CMK (cell line): ENCODE data around the gene PRM2.
"Not testable (repeated sequence)": the region's sequence is repeated elsewhere in the genome, so short reads cannot be mapped to it uniquely, and the experiment has no call there.

Experiments
- DNase-seq: peaks from one replicate; pipeline ENCODE4 v3.0.0-alpha.2; 2010; ENCODE audit warnings: low read depth

Gene PRM2

GRCh38 chr16:11289696-11290095 lies 13.4 kb upstream of the PRM2 start:
- DNase-seq: not testable (repeated sequence)

DNA sequence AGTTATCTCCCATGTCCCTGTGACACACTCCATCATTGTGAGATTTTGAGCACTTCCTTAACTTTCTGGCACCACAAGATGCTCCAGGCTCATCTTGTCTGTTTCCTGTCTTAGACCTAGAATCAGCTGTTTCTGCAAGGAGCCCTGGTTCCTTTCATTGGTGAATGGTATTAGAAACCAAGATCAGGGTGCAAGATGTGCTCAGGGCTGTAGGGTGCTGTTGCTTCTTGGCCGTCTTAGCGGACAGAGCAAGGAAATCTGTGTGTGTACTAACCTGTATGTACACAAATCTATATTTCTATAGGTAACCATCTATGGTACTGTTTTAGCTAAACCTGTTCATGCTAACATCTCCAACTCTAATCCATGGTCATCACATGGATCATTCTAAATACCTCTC lies 12.9 kb upstream of the PRM2 start:
- no peak for DNase-seq

DNA sequence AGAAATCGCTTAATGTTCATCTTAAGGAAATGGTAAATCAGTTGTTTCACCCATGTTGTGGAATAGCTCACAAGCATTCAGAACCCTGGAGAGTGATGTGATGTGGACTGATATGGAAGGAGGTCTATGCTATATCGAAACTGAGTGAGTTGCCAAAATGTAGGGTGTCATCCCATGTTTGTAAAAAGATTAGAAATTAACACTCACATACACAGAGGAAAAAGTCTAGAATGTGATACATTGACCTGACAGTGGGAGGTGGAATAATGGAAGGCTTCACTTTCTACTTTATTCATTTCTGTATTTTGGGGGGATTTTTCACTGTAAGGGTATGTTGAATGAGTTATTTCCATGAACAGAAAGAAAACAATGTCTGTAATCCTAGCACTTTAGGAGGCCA lies 9.6 kb upstream of the PRM2 start:
- DNase-seq: no peak

DNA sequence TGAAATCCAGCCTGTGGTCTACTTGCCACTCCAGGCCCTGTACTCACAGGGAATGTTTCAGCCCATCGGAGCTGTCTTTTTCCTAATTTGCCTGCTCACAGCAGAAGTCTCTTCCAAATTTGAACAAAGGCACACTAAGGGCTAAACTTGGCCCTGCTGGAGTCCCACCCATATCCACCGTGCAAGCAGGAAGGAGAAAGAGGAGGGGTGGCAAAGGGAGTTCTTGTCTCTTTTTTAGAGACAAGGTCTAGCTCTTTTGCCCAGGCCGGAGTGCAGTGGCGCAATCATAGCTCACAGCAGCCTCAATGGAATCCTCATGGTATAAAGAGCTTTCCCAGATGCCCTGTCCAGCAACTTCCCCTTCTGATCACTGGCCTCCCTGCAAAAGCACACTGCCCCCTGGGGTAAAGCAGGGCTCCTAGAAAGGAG lies 7.6 kb upstream of the PRM2 start:
- DNase-seq: no peak

DNA sequence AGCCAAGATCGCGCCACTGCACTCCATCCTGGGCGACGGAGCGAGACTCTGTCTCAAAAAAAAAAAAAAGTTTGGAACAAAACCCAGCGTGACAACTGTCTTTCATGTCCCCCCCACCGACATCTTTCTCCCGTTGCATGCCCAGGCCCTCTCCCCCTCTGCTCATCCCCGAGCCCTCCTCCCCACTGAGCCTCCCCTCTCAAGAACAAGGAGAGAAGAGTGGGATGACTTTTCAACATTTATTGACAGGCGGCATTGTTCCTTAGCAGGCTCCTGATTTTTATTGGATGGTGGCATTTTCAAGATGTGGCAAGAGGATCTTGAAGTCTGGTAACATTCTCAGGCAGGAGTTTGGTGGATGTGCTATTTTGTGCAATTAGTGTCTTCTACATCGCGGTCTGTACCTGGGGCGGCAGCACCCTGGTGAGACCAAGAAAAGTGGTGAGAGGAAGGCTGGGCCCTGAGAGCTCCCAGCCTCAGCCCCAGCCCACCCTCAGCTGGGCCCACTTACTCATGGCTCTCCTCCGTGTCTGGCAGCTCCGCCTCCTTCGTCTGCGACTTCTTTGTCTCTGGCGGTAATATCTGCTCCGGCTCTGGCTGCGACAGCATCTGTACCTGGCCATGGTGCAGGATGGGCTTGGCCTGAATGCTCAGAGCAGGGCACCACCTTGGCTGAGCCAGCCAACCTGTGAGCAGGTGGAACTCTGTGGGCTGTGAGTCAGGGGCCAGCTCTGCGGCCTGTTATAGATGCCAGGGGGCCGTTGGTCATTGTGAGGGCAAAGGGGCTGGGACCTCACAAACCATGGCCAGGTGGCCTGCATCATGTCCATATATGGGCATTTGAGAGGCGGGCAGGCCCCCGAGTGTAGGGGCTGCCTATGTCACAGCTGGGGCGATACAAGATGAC lies 4.6 kb upstream of the PRM2 start, which contains the start of gene PRM1:
Gene PRM1 (minus strand): TSS at position 715 of the 907 bp plus-strand sequence. CDS start 92 bp downstream, at position 623.
- no peak for DNase-seq

- no peak for DNase-seq
Observed at GRCh38 chr16:11278681-11279628, 2.7 kb upstream of the PRM2 start.

GRCh38 chr16:11277607-11278337 lies 1.5 kb upstream of the PRM2 start:
- no peak for DNase-seq

- no peak for DNase-seq
Observed at GRCh38 chr16:11276896-11277593, 765 bp upstream of the PRM2 start.

DNA sequence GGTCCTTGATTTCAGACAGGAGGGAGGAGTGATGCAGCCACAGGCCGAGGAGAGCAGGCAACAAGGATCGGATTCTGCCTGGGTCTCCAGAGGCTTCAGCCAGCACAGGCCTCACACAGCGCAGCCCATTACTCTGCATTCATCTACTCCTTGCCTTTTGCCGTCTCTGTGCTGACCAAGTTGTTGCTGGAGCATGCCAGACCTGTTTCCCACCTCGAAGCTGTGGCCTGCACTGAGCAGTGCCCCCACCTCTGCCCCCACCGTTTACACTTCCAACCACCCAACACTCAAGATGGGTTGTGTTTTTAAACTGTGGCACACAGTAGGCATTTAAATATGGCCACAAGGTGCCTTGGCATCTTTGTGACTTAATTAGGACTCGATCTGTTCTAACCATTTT lies 1.3 kb downstream of the PRM2 start:
- DNase-seq: no peak

DNA sequence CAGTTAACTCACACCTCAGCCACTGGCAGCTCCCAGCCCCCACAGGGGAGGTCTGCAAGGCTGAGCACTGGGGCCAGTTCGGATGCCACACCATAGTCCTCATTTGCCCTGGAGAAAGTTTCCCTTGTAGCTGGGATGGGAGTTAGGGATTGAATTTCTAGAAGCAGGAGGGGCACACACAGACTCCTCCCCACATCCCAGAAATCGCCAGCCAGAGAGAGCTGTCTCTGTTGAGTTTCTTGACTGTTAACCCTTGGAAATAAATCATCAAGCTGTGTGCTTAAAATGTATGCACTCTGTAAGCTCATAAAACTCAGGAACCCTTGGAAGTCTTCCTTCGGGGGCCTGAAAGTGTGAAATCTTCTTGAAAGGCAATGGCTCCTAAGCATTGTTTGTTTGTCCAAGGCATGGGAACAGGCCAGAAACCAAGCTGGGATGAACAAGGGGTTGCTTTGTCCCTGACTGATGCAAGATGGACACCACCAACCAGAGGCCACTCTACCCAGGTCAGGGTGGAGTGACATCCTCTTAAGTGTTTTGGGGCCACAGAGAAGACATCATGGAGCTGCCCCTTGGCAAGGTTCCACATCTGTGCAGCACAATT lies 2.5 kb downstream of the PRM2 start:
- no peak for DNase-seq

DNA sequence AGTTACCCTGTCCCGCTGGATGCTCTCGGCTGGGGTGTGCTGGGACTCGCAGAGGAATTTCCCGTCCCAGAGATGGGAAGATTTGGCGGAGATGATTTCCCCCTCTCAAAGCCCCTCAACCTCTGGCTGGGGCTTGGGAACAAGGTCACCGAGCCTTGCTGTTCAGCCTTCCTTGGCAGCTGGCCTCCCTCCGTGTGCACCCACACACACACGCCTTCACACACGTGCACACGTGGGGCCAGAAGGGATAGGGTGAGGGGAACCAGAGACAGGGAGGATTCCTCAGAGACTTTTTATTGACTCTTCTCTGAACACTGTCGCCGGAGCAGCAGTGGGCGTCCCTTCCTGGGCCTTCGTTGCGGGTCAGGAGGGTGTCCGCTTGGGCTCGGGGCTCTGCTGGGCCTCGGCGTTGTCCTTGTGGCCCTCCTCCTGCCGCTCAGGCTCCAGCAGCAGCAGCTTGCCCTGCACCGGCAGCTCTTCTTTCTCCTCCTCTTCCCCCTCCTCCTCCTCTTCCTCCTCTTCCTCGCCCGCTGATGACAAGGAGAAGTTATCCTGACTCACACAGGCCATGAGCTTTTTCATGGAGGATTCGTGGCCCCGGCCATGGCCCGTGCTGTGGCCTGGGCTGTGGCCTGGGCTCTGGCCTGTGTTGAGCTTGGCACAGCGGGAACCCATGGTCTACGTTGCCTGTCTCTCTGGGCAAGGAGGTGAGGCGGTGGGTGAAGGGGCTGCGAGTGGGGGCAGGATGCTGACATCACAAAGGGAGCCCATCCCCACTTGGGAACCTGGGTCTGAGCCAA lies 3.2 kb downstream of the PRM2 start, which contains the start of gene PRM3:
Gene PRM3 (minus strand): TSS at position 709 of the 800 bp plus-strand sequence. CDS start 34 bp downstream, at position 675.
- no peak for DNase-seq

DNA sequence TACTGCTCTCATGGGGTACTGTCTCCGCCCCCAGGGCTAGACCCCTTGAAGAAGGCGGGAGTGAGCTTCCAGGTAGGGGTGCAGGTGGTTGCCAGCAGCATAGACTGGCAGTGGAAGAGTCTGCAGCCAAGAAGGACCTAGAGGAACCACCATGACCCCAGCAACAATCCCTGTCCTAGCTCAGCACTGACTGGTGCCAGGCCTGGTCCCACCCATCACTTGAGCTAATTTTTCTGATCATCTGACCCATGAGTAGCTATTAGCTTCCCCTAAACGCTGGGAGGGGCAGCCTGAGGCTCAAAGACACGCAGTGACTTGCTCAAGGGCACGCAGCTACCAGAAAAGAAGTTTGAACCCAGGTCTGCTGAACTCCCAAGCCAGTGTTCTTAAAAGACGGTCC lies 3.8 kb downstream of the PRM2 start:
- DNase-seq: no peak

DNA sequence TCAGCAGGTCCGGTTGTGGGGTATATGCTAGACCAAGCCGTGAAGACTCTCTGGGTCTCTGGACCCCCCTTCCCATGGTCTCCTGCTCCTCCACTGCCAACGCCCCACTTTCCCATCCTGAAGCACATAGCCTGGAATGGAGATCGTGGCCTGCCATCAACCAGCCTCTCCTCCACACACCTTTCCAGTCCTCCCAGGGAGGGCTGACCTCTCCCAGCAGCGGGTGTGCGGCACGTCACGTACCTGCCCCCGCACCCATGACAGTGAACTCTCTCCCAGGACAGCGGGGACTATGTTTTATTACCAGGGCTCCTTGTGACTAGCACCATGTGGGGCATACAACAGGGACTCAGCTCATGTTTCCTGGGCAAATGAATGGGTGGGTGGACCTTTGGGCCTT lies 4.7 kb downstream of the PRM2 start:
- DNase-seq: no peak

DNA sequence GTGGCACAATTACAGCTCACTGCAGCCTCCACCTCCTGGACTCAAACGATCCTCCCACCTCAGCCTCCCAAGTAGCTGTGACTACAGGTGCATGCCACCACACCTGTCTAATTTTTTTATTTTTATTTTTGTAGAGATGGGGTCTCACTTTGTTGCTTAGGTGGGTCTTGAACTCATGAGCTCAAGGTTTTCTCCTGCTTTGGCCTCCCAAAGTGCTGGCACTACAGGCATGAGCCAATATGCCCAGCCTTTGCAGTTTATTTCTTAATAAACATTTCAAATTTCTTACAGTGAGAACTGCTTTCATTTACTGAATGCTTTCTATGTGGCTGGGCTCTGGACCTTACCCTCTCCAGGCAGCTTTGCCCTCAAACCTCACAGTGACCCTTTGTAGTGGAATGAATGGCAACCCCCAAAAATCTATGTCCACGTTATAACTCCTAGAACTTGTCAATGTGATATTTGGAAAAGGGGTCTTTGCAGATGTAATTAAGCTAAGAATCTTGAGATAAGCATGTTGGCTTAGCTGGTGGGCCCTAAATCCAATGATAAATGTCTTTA lies 5.6 kb downstream of the PRM2 start:
- no peak for DNase-seq

- no peak for DNase-seq
Observed at GRCh38 chr16:11268921-11269375, 7.3 kb downstream of the PRM2 start, which contains the start of gene TNP2. Gene TNP2 (minus strand): TSS chr16:11269325. CDS start chr16:11269262, 63 bp downstream.

DNA sequence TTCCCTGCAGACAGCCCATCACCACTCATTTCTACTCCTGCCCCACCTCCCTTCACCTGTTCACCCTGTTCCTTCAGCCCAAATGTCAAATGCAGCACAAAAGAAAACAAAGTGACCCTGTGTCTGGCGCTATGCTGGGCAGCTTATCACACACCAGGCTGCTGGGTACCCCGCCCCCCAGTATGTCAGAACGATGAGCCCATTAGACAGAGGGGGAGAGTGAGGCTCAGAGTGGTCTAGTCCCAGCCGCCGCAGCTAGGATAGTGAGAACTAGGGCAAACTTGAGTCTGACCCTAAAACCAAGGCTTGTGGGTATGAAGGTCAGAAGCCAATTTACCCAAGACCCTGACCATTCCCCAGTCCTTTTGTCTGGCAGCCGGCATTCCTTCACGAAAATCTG lies 11.2 kb downstream of the PRM2 start:
- DNase-seq: no peak

GRCh38 chr16:11264155-11264832 lies 12.0 kb downstream of the PRM2 start:
- DNase-seq: no peak

- no peak for DNase-seq
Observed at GRCh38 chr16:11263737-11264136, 12.5 kb downstream of the PRM2 start.

- DNase-seq: no peak
Observed at GRCh38 chr16:11262915-11263314, 13.4 kb downstream of the PRM2 start.
